T1000 (cell line): ENCODE data around the gene SKOR2.

ENCODE experiments used
- DNase-seq: peaks from one replicate; lab custom pipeline; 2025; ENCODE audit warnings: mixed read lengths; lab: John Stamatoyannopoulos, UW

SKOR2 gene

GRCh38 chr18:47260120-47260923, 8.9 kb upstream of the SKOR2 start:
- no peak for DNase-seq

DNA sequence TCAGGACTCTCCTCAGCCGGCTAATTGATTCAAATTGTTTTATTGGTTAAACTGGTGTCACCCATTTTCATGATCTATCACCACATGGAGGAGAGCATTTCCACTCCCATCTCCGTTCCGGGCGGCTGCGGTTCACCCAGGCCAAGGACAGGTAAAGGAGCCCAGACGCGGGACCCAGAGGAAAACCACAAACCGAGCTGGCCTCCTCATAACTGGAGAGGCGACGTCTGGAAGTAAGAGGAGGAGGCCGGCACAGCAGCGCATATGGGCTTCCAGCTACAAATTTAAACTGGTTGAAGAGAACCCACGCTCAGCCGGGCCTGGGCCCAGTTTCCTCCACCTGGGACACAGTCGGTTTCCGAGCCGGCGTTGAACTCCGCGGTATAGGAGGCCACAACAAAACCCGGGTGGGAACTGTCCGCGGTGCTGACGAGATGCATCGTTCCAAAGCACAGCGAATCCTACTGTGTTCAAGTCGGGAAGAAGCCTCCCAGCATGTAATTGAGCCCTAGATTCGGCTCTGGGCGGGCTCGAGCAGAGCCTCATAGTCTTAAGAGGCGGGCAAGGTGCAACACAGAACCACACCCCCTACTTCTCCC, 3.0 kb upstream of the SKOR2 start:
- DNase-seq: no peak

- DNase-seq: no peak
Measured at GRCh38 chr18:47253101-47253654, 1.7 kb upstream of the SKOR2 start.

GRCh38 chr18:47250391-47251046, 941 bp downstream of the SKOR2 start:
- no peak for DNase-seq

DNA sequence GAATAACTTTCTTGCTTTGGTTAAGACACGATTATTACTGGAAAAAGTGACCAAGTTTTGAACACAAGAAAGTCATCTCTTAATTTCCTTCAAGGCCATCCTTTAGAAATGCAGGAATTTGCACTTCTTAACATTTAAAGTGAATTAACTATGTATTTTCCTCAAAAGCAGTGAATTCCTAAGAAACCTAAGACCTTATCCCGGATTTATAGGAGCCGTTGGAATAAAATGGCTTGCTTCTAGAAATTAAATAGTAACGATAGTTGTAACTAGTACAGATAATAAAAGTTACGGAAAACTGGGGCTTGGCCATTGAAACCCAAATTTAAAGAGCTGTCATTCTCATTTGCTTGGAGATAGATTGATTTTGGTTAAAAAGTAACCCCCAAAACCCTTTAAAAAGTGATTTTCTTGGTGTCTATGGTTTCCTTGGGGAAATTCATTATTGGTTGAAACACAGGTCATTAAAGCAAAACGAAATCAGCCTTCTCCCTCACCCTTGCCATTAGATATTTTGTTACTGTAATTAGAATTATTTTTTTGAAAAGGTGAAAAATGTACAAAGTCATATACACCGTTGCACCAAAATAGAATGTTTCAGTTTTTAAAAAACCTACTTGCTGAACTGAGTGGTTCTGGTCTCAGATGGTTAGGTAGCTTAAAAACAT, 2.0 kb downstream of the SKOR2 start:
- DNase-seq: no peak

GRCh38 chr18:47248604-47249313, 2.7 kb downstream of the SKOR2 start:
- no peak for DNase-seq

GRCh38 chr18:47248115-47248603, 3.3 kb downstream of the SKOR2 start:
- DNase-seq: no peak

DNA sequence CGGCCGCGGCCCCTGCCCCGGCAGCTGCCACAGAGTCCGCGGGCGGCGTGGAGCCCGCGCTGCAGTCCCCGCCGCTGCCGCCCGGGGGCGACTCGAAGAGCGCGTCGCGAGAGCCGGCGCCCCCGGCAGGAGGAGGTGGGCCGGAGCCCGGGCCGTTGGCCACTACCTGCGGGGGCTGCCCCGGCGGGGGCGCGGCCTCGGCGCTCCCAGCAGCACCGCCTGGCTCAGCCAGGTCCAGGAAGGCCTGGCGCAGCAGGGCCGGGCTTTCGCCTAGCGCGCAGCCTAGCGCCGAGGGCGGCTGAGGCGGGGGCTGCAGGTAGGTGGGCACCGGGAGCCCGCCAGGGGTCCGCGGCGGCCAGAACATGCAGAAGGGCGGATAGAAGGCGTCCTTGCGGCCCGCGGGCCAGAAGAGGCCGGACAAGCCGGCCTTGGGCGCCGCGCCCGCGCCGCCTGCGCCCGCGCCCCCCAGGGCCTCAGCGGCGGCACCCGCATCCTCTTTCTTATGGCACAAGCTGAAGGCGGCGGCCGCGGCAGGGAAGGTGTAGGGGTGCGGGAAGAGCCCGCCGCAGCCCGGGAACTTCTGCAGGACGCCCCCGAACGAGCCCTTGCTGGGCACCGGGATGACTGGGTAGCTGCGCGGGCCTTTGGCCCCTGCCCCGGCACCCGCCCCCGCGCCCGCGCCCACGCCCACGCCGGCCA, 3.9 kb downstream of the SKOR2 start:
- no peak for DNase-seq

- no peak for DNase-seq
Measured at GRCh38 chr18:47247036-47247415, 4.4 kb downstream of the SKOR2 start.

- DNase-seq: no peak
Measured at GRCh38 chr18:47246027-47246971, 5.2 kb downstream of the SKOR2 start.

DNA sequence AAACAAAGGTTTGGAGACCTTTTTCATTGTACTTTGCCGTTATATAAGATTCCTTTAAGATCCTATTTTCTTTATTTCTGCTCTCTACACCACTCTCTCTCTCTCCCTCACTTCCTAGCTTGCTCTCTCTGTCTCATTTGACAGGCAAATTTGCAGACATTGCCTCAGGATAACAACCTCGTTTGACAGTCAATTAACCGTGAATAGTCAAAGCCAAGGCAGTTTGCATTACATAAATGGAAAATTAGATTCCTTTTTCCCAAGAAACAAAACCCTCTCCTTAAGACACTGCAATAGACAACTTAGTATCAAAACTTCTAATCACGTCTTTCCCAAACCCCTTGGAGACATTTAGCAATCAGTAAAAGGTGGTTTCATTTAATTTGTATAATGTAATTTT, 7.4 kb downstream of the SKOR2 start:
- DNase-seq: no peak

GRCh38 chr18:47235096-47235495, 16.4 kb downstream of the SKOR2 start:
- no peak for DNase-seq

- no peak for DNase-seq
Measured at GRCh38 chr18:47226660-47227059, 24.8 kb downstream of the SKOR2 start.

- DNase-seq: no peak
Measured at GRCh38 chr18:47215554-47216138, 35.8 kb downstream of the SKOR2 start.

DNA sequence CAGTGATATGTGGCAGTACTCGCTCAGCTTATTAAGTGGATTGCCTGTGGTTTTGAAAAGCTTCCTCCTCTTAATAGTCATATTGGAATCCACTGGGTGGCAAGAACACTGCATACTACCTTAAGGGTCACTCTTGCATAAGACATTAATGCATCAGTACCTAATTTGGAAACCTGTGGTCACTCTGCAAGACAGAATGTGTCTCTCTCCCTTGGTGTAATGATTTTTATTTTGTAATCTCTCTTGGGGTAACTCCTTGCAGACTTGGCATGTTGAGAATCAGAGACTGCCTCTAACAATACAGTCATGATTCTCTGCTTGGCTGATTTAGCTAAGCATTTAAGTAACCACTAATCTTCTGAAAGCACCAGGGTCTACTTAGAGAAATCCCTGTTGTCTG, 42.3 kb downstream of the SKOR2 start:
- DNase-seq: no peak

- DNase-seq: no peak
Measured at GRCh38 chr18:47206945-47207637, 44.4 kb downstream of the SKOR2 start.

DNA sequence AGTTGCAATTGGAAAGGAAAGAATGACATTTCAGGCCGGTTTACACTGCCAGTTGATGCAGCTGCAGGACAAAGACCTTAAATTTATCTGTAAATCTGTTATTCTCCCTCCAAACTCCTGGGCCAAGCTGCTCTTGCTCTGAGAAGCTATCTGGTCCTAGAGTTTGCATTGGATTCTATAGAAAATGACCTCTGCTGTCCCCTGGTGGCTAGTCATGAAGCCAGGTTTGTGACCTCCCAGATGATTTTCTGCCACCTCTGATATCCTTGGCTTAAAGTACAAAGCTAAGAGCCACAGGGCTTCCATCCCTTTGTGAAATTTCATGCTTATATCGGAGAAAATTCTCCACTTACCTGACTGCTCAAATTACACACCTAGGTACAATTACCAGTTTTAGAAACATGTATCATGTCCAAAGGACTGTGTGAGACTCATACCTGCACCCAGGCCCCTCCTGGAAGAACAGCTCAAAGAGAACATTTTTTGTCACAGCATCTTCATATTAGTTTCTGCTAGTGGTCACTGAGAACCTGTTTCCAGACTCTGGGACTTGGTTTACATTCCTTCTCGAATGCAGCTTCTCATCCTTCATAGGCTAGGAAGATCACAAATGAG, 46.4 kb downstream of the SKOR2 start:
- DNase-seq: no peak
